ENCODE results near the gene ADGRG6. TPM values are rescaled to one million over a fixed set of nuclear protein-coding genes. Genes with fewer than 3 reads are reported as not detected.
"Not testable (repeated sequence)": the region's sequence is repeated elsewhere in the genome, so short reads cannot be mapped to it uniquely, and the experiment has no call there.

The ADGRG6 gene
- total RNA-seq, 1 donor from 2014 or later = 84.4 TPM

DNA sequence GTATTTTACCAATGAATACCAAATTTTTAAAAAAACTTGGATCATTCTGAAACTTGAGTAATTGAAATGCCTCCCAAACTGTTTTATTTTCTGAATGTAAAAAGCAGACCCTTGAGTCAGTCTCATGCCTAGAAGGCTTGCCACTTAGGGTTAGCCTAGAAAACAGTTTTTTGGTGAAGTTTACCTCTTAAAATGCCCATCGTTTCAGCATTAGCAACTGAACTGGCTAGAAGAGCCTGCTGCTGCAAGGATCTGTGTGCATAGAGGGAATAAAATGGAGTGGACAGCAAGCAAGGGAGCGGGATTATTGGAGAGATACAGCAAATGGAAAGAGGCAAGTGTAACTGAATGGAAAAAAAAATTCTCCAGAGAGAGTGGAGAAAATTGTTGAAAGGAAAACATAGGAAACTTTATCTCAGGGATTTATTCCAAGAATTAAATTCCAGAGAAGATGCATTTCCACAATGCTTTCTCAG, 40.1 kb downstream of the ADGRG6 start:
- DNase-seq (ENCODE audit: low spot score) = no peak
- ATAC-seq = no peak

DNA sequence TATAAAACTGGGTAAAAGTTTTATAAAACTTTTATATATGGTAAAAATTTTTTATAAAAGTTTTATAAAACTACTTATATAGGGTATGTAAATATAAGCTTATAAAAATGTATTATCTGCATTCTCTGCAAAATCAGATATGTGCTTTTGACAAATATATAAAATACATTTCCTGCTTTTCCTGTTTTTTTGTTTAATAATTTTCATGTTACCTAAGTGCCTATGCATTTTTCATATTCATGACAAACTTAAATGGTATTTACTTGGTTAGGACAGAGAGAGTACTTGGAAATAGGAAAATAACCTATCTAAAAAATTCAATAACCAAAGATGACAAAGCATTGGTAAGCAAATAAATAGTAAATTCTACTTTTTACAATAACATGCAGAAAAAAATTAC, 41.2 kb downstream of the ADGRG6 start:
- DNase-seq (ENCODE audit: low spot score) (no peak), ATAC-seq (no peak)

DNA sequence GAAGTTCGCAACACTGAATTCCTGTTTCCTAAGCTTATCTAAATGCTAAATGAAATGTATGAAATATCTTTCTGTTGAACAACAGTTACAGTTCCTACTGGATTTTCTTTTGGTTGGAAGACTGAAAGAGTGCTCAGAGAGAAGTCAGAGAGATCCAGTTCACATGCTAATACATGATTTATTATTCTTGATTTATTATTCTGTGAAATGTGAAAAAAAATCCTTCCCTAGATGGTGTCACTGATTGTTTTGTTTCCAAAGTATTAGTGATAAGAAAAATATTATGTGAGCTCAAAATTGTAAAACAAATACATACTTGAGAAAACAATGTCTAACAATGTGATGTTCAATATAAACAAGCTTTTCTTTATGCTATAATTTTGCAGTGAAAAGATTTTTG, 42.1 kb downstream of the ADGRG6 start:
- DNase-seq (ENCODE audit: low spot score) (no peak), ATAC-seq (no peak)

DNA sequence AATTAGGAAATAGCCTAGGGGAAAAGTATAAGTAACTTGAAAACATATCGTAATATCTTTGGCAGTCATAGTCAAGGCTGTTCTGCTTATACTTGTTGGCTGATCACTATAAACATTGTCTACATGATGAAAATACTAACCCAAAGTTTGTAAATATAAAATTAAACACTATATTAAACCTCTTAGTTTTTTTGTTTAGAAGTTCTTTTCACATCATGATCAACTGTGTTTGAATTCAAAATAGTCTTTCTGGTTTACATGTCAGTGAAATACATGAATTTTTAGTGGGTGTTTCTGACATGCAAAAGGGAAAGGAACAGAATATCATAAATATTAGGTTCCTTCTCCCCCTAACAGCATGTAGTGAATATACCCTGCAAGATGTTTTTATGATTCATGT, 43.5 kb downstream of the ADGRG6 start:
- ATAC-seq (no peak), DNase-seq (ENCODE audit: low spot score) (no peak)

DNA sequence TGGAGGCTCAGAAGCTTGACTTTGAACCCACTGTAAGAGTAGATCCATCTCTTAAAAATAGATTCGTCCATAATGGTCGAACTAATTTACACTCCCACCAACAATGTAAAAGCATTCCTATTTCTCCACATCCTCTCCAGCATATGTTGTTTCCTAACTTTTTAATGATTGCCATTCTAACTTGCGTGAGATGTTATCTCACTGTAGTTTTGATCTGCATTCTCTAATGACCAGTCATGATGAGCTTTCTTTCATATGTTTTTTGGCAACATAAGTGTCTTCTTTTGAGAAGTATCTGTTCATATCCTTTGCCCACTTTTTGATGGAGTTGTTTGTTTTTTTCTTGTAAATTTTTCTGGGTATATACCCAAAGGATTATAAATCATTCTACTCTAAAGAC, 44.4 kb downstream of the ADGRG6 start:
- not testable (repeated sequence) for ATAC-seq; DNase-seq (ENCODE audit: low spot score)

DNA sequence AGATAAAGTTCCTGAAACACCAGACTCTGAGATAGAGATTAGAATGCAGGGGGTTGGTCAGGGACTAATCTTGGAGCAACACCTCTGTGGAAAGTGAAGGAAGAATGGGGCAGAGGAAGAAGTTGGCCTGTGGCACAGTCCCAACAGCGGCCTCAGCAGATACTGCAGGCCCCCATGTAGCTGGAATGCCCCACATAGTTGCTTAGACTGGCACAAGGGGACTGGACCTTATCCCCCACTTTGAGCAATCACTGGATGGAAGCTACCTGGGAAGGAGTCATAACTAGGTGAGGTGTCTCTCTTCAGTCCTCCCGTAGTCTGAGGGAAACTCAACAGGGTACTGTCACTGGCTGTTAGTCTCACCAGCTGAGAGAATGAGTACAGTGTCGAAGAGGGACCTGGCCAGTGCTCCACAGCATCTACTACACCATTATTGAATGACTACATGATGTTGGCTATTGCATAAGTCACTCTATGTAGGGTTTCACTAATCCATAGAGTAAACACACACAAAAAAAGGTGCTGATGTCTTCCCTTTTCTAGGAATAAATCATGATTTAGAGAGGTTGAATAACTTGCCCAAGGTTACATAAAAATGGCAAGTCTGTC, 47.5 kb downstream of the ADGRG6 start:
- peak; percentile 59 for ATAC-seq
- DNase-seq (ENCODE audit: low spot score) = no peak

DNA sequence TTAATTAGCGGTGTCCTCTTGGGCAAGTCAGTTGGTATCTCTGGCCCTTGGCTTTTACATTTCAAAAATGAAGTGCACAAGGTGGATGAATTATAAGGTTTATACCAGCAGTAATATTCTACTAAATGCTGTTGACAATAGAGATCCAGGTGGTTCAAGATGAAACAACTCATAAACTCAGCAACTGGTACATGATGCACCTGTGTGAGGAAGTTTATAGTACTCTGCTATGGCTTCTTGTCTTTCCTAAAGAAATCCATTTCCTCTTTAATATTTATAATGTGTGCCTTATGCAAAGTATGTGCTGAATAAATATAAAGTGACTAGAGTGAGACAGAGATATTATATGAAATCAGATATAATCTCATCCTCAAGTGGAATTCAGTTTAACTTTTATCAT, 48.5 kb downstream of the ADGRG6 start:
- ATAC-seq (no peak), DNase-seq (ENCODE audit: low spot score) (no peak)

DNA sequence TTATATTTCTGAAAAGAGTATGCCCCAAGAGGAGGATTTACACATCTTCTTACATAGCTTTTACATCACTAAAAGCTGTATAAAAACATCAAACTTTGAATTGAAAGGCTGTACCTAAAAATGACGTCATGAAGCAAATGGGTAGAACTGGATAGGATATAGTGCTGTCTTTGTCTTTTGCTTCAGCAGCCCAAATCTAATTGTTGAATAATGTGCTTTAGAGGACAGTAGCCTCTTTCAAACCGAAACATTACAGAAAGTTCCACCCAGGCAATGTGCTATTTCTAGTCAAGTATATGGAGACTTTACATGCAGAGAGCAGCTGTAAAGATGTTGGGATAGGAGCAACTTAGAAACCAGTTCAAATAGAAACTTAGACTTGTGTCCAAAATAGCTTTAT, 51.9 kb downstream of the ADGRG6 start:
- ATAC-seq = no peak
- DNase-seq (ENCODE audit: low spot score) = no peak

DNA sequence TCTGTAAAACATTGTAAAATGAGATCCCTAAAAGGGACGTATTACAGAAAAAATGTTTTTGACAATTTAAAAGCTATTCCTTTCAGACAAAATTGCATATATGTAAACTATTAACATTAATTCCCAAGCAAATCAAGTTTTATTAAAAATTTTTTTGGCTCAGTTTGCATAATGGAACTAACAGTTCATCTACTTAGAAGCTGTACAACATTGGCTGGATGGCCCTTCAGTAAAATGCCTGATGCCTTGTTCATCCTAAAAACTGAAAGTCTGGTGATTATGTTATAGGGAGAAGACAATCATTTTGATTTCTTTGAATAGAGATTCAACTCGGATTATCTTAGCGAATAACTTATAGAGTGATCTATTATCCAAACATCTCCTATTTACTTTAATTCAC, 52.8 kb downstream of the ADGRG6 start:
- no peak for DNase-seq (ENCODE audit: low spot score)
- ATAC-seq = no peak

DNA sequence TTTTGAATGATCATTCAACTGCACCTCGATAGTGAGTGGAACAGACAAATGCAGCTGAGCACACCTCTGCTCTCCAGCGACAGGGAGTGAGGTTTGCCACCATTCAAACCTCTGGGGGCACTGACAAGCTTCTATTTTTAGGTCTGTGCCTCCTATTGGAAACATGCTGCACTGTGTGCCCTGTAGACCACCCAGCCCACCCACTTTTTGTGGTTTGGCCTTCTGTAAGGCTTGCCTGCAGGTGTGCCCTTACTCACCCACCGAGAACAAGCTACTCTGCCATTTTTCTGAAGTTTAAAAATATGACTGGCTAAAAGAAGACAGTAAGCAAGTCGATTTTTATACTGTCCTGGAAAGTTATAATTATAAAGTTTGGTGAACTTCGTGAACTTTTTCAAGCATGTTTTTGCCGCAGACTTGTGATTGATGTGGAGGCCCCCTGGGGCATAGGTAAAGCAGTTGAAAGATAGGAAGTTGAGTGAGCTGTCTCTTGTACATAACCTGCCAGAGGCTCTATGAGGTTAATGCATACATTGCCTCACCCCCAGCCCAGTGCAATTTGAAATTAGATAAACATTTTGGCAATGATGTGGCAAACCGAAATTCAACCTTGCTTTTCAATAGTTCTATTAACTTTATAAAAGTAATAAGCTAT, 53.8 kb downstream of the ADGRG6 start:
- DNase-seq (ENCODE audit: low spot score) (no peak), ATAC-seq (no peak)

DNA sequence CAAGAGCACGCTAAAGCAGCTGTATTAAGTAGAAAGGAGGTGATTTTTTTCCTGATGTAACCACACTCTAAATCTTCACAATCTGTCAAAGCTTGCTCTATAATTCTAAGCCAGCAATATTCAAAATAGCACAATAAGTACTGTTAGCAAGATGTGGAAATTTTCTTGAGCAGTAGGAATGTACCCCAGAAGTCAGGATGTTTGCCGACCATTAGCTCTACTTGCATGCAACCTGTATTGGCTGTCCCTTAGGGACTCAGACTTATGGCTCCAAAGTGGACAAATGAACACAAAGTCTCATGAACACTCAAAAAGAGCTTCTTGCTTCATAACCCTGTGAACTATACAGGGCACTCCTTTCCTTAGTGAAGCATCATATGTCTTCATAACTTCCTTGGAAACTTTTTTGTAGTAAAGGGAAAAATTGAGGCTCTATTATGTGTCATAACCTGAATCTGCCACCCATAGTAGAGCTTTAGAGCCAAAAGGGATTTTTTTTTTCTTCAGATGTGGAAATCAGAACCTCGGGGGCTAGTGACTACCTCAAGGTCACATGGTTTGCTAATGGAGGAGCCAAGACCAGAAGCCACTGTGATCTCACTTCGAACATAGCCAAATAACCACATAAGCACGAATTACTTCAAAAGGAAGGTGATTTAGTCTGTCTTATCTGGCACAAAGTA, 54.5 kb downstream of the ADGRG6 start:
- DNase-seq (ENCODE audit: low spot score) = no peak
- no peak for ATAC-seq

DNA sequence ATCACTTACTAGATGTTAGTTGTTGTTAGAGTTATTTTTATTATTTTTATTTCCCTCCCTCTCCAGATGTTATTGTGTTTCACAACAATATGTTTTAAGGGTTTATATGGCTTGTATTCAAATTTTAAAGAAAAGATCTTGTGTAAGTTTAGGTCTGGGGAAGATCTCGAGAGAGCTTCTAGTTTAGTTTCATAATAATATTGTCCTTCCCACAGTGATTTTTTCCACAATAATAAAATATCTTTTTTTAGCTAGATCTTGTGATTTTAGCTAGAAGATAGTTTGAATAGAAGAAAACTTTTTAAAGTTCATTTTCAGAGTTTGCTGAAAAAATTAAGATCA, 55.0 kb downstream of the ADGRG6 start:
- no peak for DNase-seq (ENCODE audit: low spot score)
- ATAC-seq = no peak

DNA sequence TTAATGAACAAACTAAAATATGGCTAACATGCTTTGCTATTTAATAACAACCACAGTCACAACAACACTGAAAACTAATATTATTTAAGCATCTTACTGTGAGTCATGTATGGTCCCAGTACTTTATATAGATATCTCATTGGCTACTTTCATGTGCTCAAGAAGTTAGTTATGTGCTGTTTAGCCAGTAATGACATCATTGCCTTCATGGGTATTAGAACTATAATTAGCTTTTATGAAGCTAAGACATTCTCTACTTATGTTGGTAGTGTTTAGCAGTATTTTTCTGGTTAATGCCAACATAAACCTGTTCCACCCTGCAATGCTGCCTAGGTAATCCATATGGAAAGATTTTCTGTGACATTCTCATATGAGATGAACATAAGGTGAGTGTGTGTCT, 56.1 kb downstream of the ADGRG6 start:
- ATAC-seq (no peak), DNase-seq (ENCODE audit: low spot score) (no peak)

DNA sequence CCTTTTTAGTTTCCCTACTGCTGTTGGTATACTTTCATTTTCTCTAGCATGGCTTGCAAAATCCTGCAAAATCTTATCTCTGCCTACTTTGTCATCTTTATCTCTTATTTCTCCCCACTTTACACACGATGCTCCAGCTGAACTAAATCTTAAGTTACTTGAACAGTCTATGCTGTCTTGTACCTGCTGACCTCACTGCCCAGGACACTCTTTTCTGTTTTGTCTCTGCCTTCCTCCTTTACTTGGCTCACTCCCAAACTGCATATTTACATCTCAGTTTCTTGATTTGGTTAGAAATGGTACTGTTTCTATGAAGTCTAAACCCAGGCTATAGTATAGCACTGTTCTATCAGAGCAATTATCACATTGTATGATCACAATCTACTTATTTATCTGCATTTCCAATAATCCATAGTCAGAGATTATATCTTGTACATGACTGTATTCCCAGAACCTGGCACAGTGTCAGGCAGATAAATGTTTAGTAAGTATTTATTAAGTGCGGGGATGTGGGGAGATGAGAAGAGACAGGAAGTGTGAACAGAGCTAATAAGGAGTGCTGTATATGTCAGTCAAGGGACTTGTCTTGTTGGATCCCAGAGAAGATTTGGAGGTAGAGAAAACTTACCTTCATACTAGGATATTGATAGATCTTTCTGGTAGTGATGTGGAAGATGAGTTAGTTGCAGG, 57.6 kb downstream of the ADGRG6 start:
- ATAC-seq (peak; percentile 14), DNase-seq (ENCODE audit: low spot score) (no peak)

DNA sequence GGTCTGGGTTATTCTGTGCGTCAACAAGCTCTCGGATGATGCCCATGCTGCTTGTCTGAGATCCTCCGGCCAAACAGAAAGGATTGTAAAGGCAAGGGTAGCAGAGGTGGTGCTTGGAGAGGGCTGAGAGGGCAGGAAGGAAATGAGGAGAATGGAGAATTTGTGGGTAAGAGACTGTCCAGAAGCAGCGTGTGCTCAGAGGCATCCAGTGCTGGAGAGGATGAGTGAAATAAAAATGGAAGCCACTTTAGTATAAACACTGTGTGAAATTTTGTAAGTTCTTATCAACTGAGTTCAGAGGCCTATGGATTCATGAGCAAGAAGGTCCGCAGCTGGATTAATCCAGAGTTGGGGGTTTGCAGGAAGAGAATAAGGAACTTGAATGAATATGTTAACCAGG, 59.5 kb downstream of the ADGRG6 start:
- ATAC-seq (no peak), DNase-seq (ENCODE audit: low spot score) (no peak)

DNA sequence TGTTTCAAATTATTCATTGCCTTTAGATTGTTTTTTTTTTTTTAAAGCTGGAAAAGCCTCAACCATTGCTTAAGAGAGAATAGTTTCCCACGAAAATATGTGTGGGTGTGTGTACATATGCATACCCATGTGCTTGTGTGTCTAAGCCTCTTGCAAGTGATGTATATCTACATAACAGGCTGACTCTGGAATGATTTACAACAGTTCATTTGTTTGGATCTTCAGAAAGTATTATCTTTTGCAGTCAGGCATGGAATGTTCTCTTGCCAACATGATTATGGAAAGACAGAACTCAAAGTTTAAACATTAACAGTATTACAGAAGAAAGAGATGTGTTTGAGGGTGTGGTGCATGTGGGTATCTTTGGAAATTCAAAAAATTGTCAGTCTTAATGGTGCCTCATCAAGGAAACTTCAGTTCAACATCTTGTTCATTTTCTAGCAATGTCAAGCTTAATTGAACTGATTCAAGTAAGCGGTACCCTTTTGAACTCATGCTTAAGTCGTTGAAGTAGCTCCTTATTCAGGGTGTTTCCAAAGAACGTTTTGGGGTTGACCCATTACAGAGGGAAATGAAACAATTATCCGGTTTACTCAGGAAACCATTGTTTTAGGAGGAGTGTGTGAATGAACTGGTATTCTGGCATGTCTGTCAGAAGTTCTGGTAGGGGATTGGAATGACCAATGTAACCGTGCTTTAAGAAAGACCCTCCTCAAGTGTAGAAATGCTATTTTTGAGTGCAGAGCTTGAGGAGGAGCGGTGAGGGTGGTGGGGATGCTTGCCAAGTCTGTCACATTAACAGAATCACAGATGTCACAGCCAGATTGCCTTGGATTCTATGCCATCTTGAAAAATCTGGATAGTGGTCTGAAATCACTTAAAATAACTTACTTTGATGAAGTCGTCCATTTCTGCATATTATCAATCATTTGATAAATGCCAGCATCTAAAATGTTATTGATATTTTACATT, 60.3 kb downstream of the ADGRG6 start:
- ATAC-seq (peak; percentile 47), DNase-seq (ENCODE audit: low spot score) (no peak)

DNA sequence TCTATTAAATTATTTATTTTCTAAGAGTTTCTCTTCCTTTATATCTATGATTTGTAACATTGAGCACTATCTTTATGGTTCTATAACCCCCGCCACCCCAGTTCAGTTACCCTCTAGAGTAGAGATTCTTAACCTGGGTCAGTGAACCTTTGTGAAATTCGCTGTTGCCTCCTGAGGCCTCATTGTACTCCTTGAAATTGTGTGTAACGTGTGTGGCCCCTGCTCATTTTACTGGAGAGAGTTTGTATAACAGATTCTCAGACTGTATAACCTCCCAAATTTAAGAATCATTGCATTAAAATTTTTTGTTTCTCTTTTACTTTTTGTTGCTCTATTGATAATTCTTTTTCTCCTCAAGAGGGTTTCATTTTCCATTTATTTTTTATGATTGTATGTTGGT, 65.3 kb downstream of the ADGRG6 start:
- DNase-seq (ENCODE audit: low spot score) (no peak), ATAC-seq (no peak)

DNA sequence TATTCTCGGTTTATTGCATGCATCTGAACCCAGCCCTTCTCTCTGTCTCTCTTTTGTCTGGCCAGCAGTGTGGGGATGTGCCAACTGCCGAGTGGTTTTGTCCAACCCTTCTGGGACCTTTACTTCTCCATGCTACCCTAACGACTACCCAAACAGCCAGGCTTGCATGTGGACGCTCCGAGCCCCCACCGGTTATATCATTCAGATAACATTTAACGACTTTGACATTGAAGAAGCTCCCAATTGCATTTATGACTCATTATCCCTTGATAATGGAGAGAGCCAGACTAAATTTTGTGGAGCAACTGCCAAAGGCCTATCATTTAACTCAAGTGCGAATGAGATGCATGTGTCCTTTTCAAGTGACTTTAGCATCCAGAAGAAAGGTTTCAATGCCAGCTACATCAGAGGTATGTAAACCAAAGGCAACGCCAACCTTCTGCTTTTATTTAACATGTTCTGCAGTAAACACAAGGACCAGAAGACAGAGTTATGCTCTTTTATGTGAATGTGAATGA, 65.8 kb downstream of the ADGRG6 start:
- DNase-seq (ENCODE audit: low spot score) (no peak), ATAC-seq (no peak)

DNA sequence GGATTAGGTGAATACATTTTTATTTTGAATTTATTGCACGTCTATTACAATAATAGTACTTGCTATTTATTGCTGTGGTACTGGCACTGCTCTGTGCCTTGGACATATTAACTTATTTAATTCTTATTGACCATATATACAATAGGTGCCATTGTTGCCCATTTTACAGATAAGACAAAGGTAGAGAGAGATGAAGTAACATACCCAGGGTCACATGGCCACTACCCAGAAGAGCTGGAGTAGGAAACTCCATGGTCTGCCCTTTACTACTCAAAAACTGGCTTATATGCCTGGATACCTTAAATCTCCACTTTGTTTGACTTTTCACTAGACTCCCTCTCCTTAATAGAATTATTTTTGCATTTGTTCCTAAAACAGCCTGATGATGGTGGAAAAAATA, 67.5 kb downstream of the ADGRG6 start:
- ATAC-seq (no peak), DNase-seq (ENCODE audit: low spot score) (no peak)

DNA sequence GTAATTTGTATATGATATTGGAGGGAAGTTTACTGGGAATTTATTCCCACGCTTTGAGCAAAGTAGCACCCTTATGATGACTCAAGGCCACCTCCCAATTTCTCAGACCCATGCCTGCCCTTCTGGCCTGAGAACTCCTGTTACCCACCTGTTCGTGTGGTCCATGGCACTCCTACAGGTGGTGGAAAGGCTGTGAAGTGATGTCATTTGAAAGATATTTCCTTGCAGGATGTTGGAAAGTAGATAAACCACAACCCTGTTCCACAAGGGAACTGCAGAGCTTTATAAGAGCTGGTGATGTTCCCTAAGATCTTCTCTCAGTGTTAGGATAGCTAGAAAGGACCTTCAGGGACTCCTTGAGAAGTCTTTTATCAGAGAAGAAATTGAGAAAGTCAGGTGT, 70.5 kb downstream of the ADGRG6 start:
- ATAC-seq = no peak
- DNase-seq (ENCODE audit: low spot score) = no peak

Measured in left lobe of liver (tissue), 2 donors.